Measurements from ENCODE around the gene TANGO6. TPM values are rescaled to one million over a fixed set of nuclear protein-coding genes. Genes with fewer than 3 reads are reported as not detected.

TANGO6 gene
- total RNA-seq, 2 donors from 2014 or later = 24.1 to 36.3 TPM

DNA sequence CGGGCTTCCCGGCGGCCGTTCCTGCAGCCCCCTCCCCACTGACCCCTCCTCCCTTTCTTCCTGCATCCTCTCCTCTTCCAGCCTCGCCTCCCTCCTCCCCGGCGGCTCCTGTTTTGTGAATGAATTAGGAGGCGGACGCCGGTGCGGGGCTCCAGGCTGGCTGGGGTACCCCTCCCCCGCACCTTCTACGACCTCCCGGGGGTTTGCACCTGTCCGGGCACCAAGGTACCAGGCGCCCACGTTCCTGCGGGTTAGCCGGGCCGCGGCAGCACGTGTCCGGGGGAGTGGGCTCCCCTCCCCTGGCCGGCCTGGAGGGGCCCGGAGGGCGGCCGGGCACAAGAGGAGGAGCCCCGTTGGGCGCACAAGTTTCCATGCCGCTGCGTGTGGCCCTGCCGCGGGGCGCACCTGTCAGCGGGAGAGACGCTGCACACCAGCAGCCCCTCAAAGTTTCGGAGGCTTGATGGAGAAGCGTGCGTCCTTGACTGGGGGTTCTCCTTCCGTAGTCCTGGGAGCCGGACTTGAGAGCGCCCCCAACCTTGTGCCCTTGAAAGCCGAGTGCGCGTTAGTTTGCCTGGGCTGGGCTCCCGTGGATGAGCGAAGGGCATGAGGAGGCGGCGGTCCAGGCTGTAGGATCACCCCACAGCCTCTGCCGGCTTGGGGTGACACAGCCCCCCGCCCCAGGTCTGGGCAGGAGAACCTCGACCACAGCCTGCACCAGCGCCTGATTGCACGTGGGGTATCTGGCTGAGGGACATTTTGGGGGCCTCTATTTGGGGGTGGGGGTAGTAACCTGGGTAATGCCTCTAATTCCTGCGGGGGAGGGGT lies 263.4 kb downstream of the TANGO6 start:
- peak overlapping the region; percentile 45 for H3K4me3 Mint-ChIP-seq
- H3K27me3 Mint-ChIP-seq = peaks cover 27% of the 10 kb centered on the region

DNA sequence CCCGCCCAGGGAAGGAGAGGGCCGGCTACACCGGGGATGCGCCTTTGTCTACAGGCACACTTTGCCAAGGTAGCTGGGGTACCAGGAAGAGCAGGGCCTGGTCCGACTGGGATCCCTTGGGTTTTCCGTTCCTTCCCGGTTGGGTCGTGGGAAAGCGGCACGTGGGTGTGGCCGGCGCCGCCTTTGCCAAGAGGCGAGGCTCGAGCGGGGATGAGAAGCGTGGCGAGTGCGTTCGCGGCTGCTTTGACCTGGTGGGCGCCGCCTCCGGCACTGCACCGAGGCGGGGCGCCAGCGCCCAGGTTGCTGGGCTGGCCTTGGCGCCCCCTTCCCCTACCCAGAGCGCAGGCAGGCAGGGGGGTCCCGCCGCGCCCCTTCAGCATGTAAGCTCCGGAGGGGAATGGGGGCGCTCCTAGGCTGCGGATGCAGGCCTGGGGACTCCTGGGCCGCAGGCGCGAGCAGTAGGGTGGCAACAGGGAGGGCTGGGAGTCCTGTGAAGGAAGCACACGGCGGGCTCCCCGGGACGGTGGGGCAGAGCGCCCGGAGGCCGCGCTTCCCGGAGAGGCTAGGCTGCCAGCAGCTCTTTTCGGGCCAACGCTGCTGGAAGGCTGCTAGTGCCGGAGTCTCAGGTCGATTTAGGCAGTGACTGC lies 264.1 kb downstream of the TANGO6 start:
- peak overlapping the region; percentile 45 for H3K4me3 Mint-ChIP-seq
- peaks cover 6% of the 10 kb centered on the region for H3K4me1 Mint-ChIP-seq
- peaks cover 27% of the 10 kb centered on the region for H3K27me3 Mint-ChIP-seq
- peaks cover 30% of the 10 kb centered on the region for H3K36me3 Mint-ChIP-seq (ENCODE audit: low read depth)
- H3K9me3 Mint-ChIP-seq = no peaks in the 10 kb centered on the region
- H3K27ac Mint-ChIP-seq = no peak overlapping the region
- ATAC-seq (replicated peaks) = no peak

More for the DNA sequence above, 263.4 kb downstream of the TANGO6 start:
- ATAC-seq (replicated peaks) = no peak
- peaks cover 6% of the 10 kb centered on the region for H3K4me1 Mint-ChIP-seq
- peaks cover 22% of the 10 kb centered on the region for H3K36me3 Mint-ChIP-seq (ENCODE audit: low read depth)
- no peaks in the 10 kb centered on the region for H3K9me3 Mint-ChIP-seq
- no peak overlapping the region for H3K27ac Mint-ChIP-seq

DNA sequence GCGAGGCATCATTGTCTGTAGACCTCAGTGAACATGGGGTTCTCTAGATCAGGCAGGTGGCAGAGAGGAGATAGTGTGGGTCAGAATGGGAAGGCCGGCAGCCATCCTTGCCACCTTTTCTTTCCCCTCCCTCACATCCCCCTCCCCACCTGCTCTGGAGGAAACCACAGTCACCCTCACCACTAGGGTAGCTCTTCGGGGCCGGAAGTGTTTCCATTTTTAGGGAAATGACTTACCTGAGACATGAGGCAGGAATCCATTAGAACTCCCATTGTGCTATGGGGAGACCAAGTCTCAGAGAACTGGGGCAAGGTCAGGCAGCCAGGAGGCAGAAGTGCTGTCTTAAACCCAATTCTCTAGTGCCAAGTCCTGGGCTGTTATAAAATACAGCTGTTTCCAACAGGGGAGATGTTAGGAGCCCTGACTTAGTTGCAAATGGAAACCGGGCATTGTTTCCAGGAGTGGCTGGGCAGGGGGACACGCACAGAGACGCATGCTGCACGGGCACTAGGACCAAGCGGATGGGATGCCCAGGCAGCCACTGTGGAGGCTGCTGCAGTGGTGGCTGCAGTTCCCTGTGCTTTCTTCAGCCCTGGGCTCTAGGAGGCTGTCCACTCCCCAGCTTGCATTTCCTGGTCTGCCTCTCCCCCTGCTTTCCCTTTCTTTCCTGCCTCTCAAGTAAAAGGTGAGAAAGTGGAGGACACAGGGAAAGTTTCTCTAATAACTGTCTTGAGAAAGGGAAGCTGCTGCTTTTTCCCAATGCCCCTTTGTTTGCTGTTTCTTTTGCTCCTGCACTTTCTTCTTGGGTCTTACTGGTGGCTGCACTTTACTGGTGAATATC lies 265.0 kb downstream of the TANGO6 start:
- peaks cover 27% of the 10 kb centered on the region for H3K27me3 Mint-ChIP-seq
- H3K4me3 Mint-ChIP-seq = no peak overlapping the region
- no peaks in the 10 kb centered on the region for H3K9me3 Mint-ChIP-seq
- H3K36me3 Mint-ChIP-seq (ENCODE audit: low read depth) = peaks cover 32% of the 10 kb centered on the region
- no peak overlapping the region for H3K27ac Mint-ChIP-seq
- no peak for ATAC-seq (replicated peaks)
- H3K4me1 Mint-ChIP-seq = peaks cover 6% of the 10 kb centered on the region

DNA sequence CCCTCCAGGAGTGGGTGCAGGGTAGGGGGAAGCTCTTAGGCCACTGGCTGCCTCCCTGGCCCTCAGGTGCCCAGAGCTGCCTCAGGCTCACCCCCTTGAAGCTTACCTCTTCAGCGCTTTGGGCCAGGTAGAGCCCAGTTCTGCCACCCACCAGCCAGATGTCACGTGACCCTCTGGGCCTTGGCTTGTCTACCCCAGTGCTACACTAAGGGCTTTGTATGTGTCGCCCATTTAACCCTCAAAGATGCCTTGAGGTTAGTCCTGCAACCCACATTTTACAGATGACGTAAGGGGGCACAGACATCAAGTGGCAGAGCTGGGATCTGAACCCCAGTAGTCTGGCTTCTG lies 265.5 kb downstream of the TANGO6 start:
- no peak overlapping the region for H3K4me3 Mint-ChIP-seq
- H3K4me1 Mint-ChIP-seq = peaks cover 6% of the 10 kb centered on the region
- no peak overlapping the region for H3K27ac Mint-ChIP-seq
- peaks cover 27% of the 10 kb centered on the region for H3K27me3 Mint-ChIP-seq
- no peak for ATAC-seq (replicated peaks)
- H3K36me3 Mint-ChIP-seq (ENCODE audit: low read depth) = peaks cover 32% of the 10 kb centered on the region
- no peaks in the 10 kb centered on the region for H3K9me3 Mint-ChIP-seq

DNA sequence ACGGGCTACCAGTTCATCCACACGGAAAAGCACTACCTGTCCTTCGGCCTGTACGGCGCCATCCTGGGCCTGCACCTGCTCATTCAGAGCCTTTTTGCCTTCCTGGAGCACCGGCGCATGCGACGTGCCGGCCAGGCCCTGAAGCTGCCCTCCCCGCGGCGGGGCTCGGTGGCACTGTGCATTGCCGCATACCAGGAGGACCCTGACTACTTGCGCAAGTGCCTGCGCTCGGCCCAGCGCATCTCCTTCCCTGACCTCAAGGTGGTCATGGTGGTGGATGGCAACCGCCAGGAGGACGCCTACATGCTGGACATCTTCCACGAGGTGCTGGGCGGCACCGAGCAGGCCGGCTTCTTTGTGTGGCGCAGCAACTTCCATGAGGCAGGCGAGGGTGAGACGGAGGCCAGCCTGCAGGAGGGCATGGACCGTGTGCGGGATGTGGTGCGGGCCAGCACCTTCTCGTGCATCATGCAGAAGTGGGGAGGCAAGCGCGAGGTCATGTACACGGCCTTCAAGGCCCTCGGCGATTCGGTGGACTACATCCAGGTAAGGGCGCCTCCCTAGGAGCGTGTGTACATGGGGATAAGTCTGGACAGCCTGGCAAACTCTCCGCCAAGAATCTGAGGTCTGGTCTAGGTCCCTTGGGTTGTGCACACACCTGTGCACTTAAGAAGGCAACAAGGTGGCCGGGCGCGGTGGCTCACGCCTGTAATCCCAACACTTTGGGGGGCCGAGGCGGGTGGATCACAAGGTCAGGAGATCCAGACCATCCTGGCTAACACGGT lies 266.3 kb downstream of the TANGO6 start:
- no peaks in the 10 kb centered on the region for H3K9me3 Mint-ChIP-seq
- no peak for ATAC-seq (replicated peaks)
- H3K36me3 Mint-ChIP-seq (ENCODE audit: low read depth) = peaks cover 32% of the 10 kb centered on the region
- H3K4me1 Mint-ChIP-seq = peaks cover 6% of the 10 kb centered on the region
- H3K4me3 Mint-ChIP-seq = no peak overlapping the region
- H3K27me3 Mint-ChIP-seq = peaks cover 27% of the 10 kb centered on the region
- H3K27ac Mint-ChIP-seq = no peak overlapping the region

DNA sequence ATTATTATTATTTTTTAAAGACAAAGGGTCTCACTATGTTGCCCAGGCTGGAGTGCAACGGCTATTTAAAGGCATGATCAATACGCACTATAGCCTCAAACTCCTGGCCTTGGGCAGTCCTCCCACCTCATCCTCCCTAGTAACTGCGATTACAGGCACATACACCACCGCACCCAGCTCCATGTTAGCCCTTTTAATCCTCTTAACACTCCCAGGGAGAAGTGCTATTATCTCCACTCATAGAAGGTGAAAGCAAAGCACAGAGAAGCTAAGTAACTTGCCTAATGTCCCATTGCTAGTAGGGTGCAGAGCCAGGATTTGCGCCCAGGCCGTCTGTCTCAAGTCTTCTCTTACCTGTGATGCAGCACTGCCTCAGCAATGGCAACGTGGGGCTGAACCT lies 267.1 kb downstream of the TANGO6 start:
- H3K27me3 Mint-ChIP-seq = peaks cover 23% of the 10 kb centered on the region
- no peak for ATAC-seq (replicated peaks)
- peaks cover 32% of the 10 kb centered on the region for H3K36me3 Mint-ChIP-seq (ENCODE audit: low read depth)
- peaks cover 3% of the 10 kb centered on the region for H3K4me1 Mint-ChIP-seq
- no peak overlapping the region for H3K4me3 Mint-ChIP-seq
- H3K27ac Mint-ChIP-seq = no peak overlapping the region
- no peaks in the 10 kb centered on the region for H3K9me3 Mint-ChIP-seq

DNA sequence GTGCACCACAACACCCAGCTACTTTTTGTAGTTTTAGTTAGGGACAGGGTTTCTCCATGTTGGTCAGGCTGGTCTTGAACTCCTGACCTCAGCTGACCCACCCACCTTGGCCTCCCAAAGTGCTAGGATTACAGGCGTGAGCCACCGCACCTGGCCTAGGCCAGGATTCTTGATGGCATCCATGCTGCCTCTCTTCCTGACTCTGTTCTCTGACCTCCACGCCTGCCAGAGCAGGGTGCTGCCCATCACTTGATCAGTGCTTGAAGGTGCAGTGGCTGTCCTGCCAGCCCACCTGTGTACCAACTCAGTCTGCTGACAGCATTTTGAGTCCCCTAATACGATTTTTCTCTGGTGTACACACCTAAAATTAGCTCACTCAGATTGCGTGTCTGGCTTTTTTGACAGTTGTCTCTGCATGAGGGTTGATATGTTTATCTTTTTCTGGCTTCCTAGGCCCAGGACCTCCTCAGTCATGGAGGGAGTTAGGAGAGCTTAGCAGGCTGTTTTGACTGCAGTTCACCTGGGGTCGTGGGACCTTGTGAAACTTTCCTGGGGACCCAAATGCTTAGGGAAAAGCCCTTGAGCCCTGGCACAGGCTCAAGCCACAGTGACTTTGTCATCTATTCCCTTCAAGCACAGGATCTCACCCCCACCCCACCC lies 268.0 kb downstream of the TANGO6 start:
- Mint-ChIP-seq H3K4me1 (no peaks in the 10 kb centered on the region), H3K36me3 (ENCODE audit: low read depth) (peaks cover 38% of the 10 kb centered on the region), H3K27ac (no peak overlapping the region), H3K4me3 (no peak overlapping the region), H3K27me3 (peaks cover 19% of the 10 kb centered on the region), H3K9me3 (no peaks in the 10 kb centered on the region)
- no peak for ATAC-seq (replicated peaks)

DNA sequence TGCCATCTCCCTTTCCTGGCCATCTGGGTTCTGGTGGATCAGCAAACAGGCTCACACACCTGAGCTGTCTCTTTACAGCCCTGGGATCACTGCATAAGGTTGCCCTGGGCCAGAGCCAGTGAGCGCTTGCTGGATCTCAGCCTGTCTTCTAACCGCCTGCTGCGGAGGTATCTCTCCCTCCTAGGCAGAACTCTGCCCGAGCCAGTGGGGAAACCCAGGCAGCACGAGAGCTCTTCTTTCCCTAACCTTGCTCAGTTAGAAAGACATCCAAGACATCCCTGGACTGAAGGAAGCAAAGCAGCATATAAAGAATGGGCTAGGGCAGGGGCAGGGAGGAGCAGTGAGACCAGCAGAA lies 268.5 kb downstream of the TANGO6 start:
- no peak overlapping the region for H3K27ac Mint-ChIP-seq

DNA sequence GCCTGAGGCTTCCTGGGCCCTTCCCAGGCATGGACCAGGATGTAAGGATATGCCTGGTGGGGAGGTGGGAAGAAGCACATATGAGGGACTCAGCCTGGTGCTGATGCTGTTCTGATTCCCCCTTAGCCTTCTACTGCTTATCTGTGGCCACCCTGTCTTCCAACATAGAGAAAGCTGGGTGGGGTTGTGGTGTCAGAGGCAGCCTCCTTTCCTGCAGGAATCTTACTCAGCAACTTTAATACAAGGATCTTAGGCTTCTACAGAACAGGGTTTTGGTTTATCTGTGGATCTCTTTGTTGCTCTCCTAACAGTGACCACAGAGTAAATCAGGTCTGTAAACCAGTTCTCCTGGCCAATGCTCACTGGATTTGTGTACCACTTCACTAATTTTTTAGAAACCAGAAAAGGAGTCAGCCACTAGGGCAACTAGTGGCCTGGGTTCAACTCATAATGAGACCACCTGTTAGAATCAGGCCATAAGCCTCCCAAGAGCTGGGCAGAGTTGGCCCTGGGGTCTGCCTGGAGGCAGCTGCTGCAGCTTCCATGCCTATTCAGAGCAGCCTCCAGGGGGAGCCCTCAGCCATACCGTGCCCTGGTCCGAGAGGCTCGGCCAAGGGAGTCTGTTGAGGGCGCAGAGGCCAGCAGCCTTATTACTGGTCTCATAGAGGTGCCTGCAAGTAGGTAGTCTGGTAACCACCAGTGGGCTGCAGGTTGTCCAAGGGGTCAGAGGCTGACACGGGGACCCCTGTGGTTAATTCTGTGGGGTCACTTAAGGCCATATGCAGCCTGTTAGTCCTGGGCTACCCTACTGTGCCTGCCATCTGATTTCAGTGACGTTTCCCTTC lies 269.2 kb downstream of the TANGO6 start:
- H3K27me3 Mint-ChIP-seq = peaks cover 14% of the 10 kb centered on the region
- H3K9me3 Mint-ChIP-seq = no peaks in the 10 kb centered on the region
- no peak overlapping the region for H3K27ac Mint-ChIP-seq
- no peaks in the 10 kb centered on the region for H3K4me1 Mint-ChIP-seq
- ATAC-seq (replicated peaks) = peak; percentile 82
- no peak overlapping the region for H3K4me3 Mint-ChIP-seq
- peaks cover 47% of the 10 kb centered on the region for H3K36me3 Mint-ChIP-seq (ENCODE audit: low read depth)

More for the DNA sequence above, 268.5 kb downstream of the TANGO6 start:
- Mint-ChIP-seq H3K27me3 (peaks cover 19% of the 10 kb centered on the region), H3K4me1 (no peaks in the 10 kb centered on the region), H3K9me3 (no peaks in the 10 kb centered on the region), H3K36me3 (ENCODE audit: low read depth) (peaks cover 41% of the 10 kb centered on the region), H3K4me3 (no peak overlapping the region)
- no peak for ATAC-seq (replicated peaks)

DNA sequence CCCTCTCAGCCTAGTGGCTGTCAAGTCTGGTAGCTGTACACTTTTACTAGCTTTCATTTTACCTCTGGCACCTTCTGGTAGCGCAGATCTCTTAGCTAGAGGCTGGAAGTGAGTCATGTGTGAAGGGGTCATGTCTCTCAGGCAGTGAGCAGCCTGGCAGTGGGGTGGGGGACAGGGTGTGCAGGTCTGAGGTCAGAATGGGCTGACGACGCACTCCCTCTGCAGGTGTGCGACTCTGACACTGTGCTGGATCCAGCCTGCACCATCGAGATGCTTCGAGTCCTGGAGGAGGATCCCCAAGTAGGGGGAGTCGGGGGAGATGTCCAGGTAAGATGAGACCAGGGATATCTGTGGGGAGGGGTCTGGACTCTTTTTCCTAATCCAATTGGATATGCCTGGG lies 269.9 kb downstream of the TANGO6 start:
- peaks cover 4% of the 10 kb centered on the region for H3K4me1 Mint-ChIP-seq
- peak; percentile 7 for ATAC-seq (replicated peaks)

DNA sequence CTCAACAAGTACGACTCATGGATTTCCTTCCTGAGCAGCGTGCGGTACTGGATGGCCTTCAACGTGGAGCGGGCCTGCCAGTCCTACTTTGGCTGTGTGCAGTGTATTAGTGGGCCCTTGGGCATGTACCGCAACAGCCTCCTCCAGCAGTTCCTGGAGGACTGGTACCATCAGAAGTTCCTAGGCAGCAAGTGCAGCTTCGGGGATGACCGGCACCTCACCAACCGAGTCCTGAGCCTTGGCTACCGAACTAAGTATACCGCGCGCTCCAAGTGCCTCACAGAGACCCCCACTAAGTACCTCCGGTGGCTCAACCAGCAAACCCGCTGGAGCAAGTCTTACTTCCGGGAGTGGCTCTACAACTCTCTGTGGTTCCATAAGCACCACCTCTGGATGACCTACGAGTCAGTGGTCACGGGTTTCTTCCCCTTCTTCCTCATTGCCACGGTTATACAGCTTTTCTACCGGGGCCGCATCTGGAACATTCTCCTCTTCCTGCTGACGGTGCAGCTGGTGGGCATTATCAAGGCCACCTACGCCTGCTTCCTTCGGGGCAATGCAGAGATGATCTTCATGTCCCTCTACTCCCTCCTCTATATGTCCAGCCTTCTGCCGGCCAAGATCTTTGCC lies 271.1 kb downstream of the TANGO6 start:
- H3K4me1 Mint-ChIP-seq = peaks cover 4% of the 10 kb centered on the region
- H3K4me3 Mint-ChIP-seq = no peak overlapping the region

More for the DNA sequence above, 269.9 kb downstream of the TANGO6 start:
- H3K36me3 Mint-ChIP-seq (ENCODE audit: low read depth) = peaks cover 54% of the 10 kb centered on the region
- H3K9me3 Mint-ChIP-seq = no peaks in the 10 kb centered on the region
- peaks cover 9% of the 10 kb centered on the region for H3K27me3 Mint-ChIP-seq
- no peak overlapping the region for H3K4me3 Mint-ChIP-seq
- no peak overlapping the region for H3K27ac Mint-ChIP-seq

DNA sequence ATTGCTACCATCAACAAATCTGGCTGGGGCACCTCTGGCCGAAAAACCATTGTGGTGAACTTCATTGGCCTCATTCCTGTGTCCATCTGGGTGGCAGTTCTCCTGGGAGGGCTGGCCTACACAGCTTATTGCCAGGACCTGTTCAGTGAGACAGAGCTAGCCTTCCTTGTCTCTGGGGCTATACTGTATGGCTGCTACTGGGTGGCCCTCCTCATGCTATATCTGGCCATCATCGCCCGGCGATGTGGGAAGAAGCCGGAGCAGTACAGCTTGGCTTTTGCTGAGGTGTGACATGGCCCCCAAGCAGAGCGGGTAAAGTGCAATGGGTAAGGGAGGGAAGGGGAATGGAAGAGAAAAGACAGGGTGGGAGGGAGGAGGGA lies 271.6 kb downstream of the TANGO6 start:
- Mint-ChIP-seq H3K36me3 (ENCODE audit: low read depth) (peaks cover 64% of the 10 kb centered on the region), H3K27ac (no peak overlapping the region), H3K27me3 (no peaks in the 10 kb centered on the region), H3K4me3 (no peak overlapping the region), H3K4me1 (peaks cover 4% of the 10 kb centered on the region), H3K9me3 (no peaks in the 10 kb centered on the region)
- ATAC-seq (replicated peaks) = no peak

More for the DNA sequence above, 271.1 kb downstream of the TANGO6 start:
- Mint-ChIP-seq H3K27me3 (peaks cover 2% of the 10 kb centered on the region), H3K9me3 (no peaks in the 10 kb centered on the region), H3K36me3 (ENCODE audit: low read depth) (peaks cover 63% of the 10 kb centered on the region), H3K27ac (no peak overlapping the region)
- no peak for ATAC-seq (replicated peaks)

DNA sequence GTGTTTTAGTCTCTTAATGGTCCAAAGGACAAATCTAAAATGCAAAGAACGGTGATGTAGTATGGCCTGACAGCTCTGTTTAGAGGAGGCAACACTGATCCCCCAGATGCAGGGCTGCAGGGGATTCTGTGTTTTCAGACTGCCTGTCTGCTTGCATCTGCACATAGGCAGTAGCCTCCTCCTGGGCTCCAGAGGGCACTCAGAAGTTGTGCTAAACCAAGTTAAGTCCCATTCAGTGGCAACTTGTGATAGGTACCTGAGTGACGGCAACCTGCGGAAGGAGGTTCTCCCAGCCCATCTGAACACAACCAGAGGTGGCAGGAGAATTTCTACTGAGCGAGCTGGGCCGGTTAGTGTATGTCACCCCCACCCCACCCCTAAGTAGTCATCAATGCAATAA lies 272.0 kb downstream of the TANGO6 start:
- Mint-ChIP-seq H3K4me1 (peaks cover 4% of the 10 kb centered on the region), H3K27ac (no peak overlapping the region), H3K36me3 (ENCODE audit: low read depth) (peaks cover 66% of the 10 kb centered on the region), H3K4me3 (no peak overlapping the region), H3K27me3 (no peaks in the 10 kb centered on the region), H3K9me3 (no peaks in the 10 kb centered on the region)
- no peak for ATAC-seq (replicated peaks)
